ENCODE measurements around the gene HAGHL. TPM values are rescaled to one million over a fixed set of nuclear protein-coding genes. Genes with fewer than 3 reads are reported as not detected.
A peak's percentile ranks its signal among the peaks of the same experiment; 100 is the strongest.

The HAGHL gene
- total and polyA plus RNA-seq, 2 experiments from 2014 or later = 21.6 to 35.3 TPM

GRCh38 chr16:718922-719321 lies 8.0 kb upstream of the HAGHL start:
- Mint-ChIP-seq H3K36me3 (ENCODE audit: low read depth) (no peaks in the 10 kb centered on the region), H3K27me3 (ENCODE audit: insufficient read depth, low read depth, poor library complexity) (peaks cover 31% of the 10 kb centered on the region), H3K27ac (0 out of 2 replicates have a peak overlapping the region, but pooled peaks have one; percentile 38), H3K4me3 (peak overlapping the region; percentile 51), H3K4me1 (peaks cover 13% of the 10 kb centered on the region; the same call in 2 of the 3 replicates), H3K9me3 (no peaks in the 10 kb centered on the region)
- H3K36me3 ChIP-seq (ENCODE audit: insufficient read depth) = no peaks in the 10 kb centered on the region
- peaks cover 12% of the 10 kb centered on the region; the same call in 1 of the 2 replicates for H3K4me1 ChIP-seq (ENCODE audit: insufficient read depth)
- H3K4me3 ChIP-seq = no peak overlapping the region
- H3K9me2 ChIP-seq (ENCODE audit: insufficient read depth) = no peaks in the 10 kb centered on the region
- peaks cover 34% of the 10 kb centered on the region for H3K27me3 ChIP-seq (ENCODE audit: insufficient read depth)
- ATAC-seq = no peak
- no peaks in the 10 kb centered on the region for H3F3A ChIP-seq (replicated peaks; ENCODE audit: low read depth)
- no peak overlapping the region for H3K4me2 ChIP-seq
- no peak overlapping the region for H3K27ac ChIP-seq (ENCODE audit: low read depth)
- TF ChIP-seq STAT1 (IDR thresholded peaks at IDR 0.05; ENCODE audit: unreplicated experiment) (no peak), NANOG (IDR thresholded peaks at IDR 0.05; ENCODE audit: borderline replicate concordance) (no peak), EZH2 (IDR thresholded peaks at IDR 0.05; ENCODE audit: low read depth, unreplicated experiment) (no peak), ZNF331 (CRISPR knock-in tag; IDR thresholded peaks at IDR 0.05; ENCODE audit: low read depth) (no peak)
- H2AFZ ChIP-seq = no peak overlapping the region
- no peaks in the 10 kb centered on the region for H3K79me2 ChIP-seq (replicated peaks; ENCODE audit: insufficient read depth)
- no peak for DNase-seq (ENCODE audit: low spot score)
- no peaks in the 10 kb centered on the region for H4K20me1 ChIP-seq (replicated peaks; ENCODE audit: insufficient read depth)

- peak; percentile 0; the same call in 2 of the 3 replicates for ATAC-seq
- no peak overlapping the region for H2AFZ ChIP-seq
These were observed 7.0 kb upstream of the HAGHL start for GRCh38 chr16:719815-720446.

More at GRCh38 chr16:719815-720446, 7.0 kb upstream of the HAGHL start:
- H3K4me3 Mint-ChIP-seq = peak overlapping the region; percentile 83
- peaks cover 13% of the 10 kb centered on the region; the same call in 2 of the 3 replicates for H3K4me1 Mint-ChIP-seq
- peak overlapping the region; percentile 72 for H3K27ac Mint-ChIP-seq
- no peak for DNase-seq (ENCODE audit: low spot score)
- Histone ChIP-seq H3K27me3 (ENCODE audit: insufficient read depth) (peaks cover 26% of the 10 kb centered on the region), H3K4me3 (peak overlapping the region; percentile 82), H3K79me2 (replicated peaks; ENCODE audit: insufficient read depth) (no peaks in the 10 kb centered on the region), H3F3A (replicated peaks; ENCODE audit: low read depth) (no peaks in the 10 kb centered on the region), H3K9me2 (ENCODE audit: insufficient read depth) (no peaks in the 10 kb centered on the region), H3K4me1 (ENCODE audit: insufficient read depth) (peaks cover 12% of the 10 kb centered on the region; the same call in 1 of the 2 replicates), H3K36me3 (ENCODE audit: insufficient read depth) (no peaks in the 10 kb centered on the region), H3K27ac (ENCODE audit: low read depth) (no peak overlapping the region), H4K20me1 (replicated peaks; ENCODE audit: insufficient read depth) (no peaks in the 10 kb centered on the region), H3K4me2 (peak overlapping the region; percentile 97)
- H3K27me3 Mint-ChIP-seq (ENCODE audit: insufficient read depth, low read depth, poor library complexity) = peaks cover 25% of the 10 kb centered on the region
- TF ChIP-seq CTCF (conservative IDR thresholded peaks at IDR 0.05; ENCODE audit: low read depth in 2 of 2) (peak; percentile 22 to 33; a peak in 2 of 4 replicates), STAT1 (IDR thresholded peaks at IDR 0.05; ENCODE audit: unreplicated experiment) (no peak), ETS1 (IDR thresholded peaks at IDR 0.05) (no peak), ZNF331 (CRISPR knock-in tag; IDR thresholded peaks at IDR 0.05; ENCODE audit: low read depth) (no peak), ZNF114 (CRISPR knock-in tag; IDR thresholded peaks at IDR 0.05) (no peak)
- H3K9me3 Mint-ChIP-seq = no peaks in the 10 kb centered on the region
- H3K36me3 Mint-ChIP-seq (ENCODE audit: low read depth) = no peaks in the 10 kb centered on the region
